ENCODE measurements around the gene CRTC3. TPM values are rescaled to one million over a fixed set of nuclear protein-coding genes. Genes with fewer than 3 reads are reported as not detected.
"Not testable (repeated sequence)": the region's sequence is repeated elsewhere in the genome, so short reads cannot be mapped to it uniquely, and the experiment has no call there.

Gene CRTC3
- total and polyA plus RNA-seq, 4 donors, result 12.9 to 82.2 (median 44.0) TPM

DNA sequence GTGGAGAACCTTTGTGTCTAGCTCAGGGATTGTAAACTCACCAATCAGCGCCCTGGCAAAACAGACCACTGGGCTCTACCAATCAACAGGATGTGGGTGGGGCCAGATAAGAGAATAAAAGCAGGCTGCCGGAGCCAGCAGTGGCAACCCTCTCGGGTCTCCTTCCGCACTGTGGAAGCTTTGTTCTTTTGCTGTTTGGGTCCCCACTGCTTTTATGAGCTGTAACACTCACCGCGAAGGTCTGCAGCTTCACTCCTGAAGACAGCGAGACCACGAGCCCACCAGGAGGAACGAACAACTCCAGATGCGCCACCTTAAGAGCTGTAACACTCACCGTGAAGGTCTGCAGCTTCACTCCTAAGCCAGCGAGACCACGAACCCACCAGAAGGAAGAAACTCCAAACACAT, 18.5 kb upstream of the CRTC3 start:
- H3K36me3 ChIP-seq (ENCODE audit: control insufficient read depth in 1 of 2, insufficient read depth in 2 of 2, low read length in 1 of 2); DNase-seq; intact Hi-C loops (cut with DNase I); H3K27ac ChIP-seq (ENCODE audit: low read depth in 1 of 2, low read length in 2 of 2); H3K9me3 ChIP-seq (ENCODE audit: control insufficient read depth, low read length); H3K4me1 ChIP-seq (ENCODE audit: control insufficient read depth in 1 of 2, insufficient read depth in 2 of 2, low read length in 2 of 2); H3K4me3 ChIP-seq (ENCODE audit: low read length in 2 of 2); ATAC-seq (ENCODE audit: low FRiP score); H3K27me3 ChIP-seq (ENCODE audit: control insufficient read depth in 1 of 2, insufficient read depth in 2 of 2, low read length in 1 of 2): not testable (repeated sequence)
- 93 to 94% methylated on average over 11 to 13 of the region's 13 CpGs for WGBS, 2 donors

DNA sequence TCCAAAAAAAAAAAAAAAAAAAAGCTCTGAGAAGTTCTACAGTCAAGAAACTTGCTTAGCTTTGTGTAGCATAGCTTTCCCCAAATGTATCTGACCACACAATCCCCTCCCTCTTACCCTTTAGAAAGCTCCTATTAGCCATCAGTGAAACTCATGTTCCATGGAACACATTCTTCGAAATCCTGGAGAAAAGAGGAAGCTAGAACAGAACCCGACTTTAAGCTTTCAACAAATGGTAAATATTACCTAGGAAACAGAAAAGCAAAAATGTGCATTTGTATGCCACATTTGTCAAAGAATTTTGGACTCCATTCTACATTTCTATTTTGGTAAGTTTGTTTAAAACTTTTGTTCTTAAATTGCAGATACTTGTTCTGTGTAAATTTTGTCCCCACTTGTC, 17.4 kb upstream of the CRTC3 start:
- no peaks in the 10 kb centered on the region for H3K27me3 ChIP-seq (ENCODE audit: control insufficient read depth in 1 of 2, insufficient read depth in 2 of 2, low read length in 1 of 2)
- H3K27ac ChIP-seq (ENCODE audit: low read depth in 1 of 2, low read length in 2 of 2), result no peak overlapping the region
- WGBS, 2 donors, result 3 to 8% methylated on average over 2 of the region's 2 CpGs
- H3K36me3 ChIP-seq (ENCODE audit: control insufficient read depth in 1 of 2, insufficient read depth in 2 of 2, low read length in 1 of 2), result no peaks in the 10 kb centered on the region
- no peak for ATAC-seq (ENCODE audit: low FRiP score)
- DNase-seq, result no peak
- no peak overlapping the region for H3K4me3 ChIP-seq (ENCODE audit: low read length in 2 of 2)
- no peaks in the 10 kb centered on the region for H3K9me3 ChIP-seq (ENCODE audit: control insufficient read depth, low read length)
- no peaks in the 10 kb centered on the region for H3K4me1 ChIP-seq (ENCODE audit: control insufficient read depth in 1 of 2, insufficient read depth in 2 of 2, low read length in 2 of 2)
- intact Hi-C loops (cut with DNase I), result no loop called here

DNA sequence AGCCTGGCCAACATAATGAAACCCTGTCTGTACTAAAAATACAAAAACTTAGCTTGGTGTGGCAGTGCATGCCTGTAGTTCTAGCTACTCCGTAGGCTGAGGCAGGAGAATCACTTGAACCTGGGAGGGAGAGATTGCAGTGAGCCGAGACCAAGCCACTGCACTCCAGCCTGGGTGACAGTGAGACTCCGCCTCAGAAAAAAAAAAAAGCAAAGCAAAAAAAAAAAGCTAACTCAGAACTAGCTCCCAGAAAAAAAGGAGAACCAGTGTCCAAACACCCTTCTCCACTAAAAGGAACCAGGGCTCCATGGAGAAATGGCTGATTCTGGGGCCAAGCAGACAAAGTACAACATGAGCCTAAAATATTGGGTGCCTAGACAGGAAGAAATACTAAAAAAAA, 16.7 kb upstream of the CRTC3 start:
- Histone ChIP-seq H3K4me1 (ENCODE audit: control insufficient read depth in 1 of 2, insufficient read depth in 2 of 2, low read length in 2 of 2) (no peaks in the 10 kb centered on the region), H3K9me3 (ENCODE audit: control insufficient read depth, low read length) (no peaks in the 10 kb centered on the region), H3K4me3 (ENCODE audit: low read length in 2 of 2) (no peak overlapping the region), H3K27me3 (ENCODE audit: control insufficient read depth in 1 of 2, insufficient read depth in 2 of 2, low read length in 1 of 2) (no peaks in the 10 kb centered on the region), H3K27ac (ENCODE audit: low read depth in 1 of 2, low read length in 2 of 2) (no peak overlapping the region), H3K36me3 (ENCODE audit: control insufficient read depth in 1 of 2, insufficient read depth in 2 of 2, low read length in 1 of 2) (no peaks in the 10 kb centered on the region)
- intact Hi-C loops (cut with DNase I), result no loop called here
- DNase-seq (no peak), ATAC-seq (ENCODE audit: low FRiP score) (no peak)
- 19 to 22% methylated on average over 3 of the region's 3 CpGs for WGBS, 2 donors

DNA sequence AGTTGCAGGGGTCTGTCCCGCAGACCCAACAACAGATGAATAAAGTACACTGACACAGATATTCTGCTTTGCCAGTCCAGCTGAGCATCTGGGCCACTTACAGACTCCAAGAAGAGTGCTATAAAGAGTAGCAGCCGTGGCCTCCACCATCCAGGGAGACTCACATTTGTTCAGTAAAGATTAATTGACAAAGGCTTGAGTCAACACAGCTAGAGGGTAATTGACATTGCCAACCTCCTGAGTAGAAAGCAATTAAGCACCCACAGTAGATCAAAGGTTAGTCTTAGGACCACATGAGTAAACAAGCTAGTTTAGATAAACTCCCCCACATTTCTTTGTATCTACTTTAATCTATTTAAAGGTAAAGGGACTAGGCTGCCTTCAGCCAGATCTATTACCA, 16.3 kb upstream of the CRTC3 start:
- DNase-seq, result no peak
- ATAC-seq (ENCODE audit: low FRiP score), result no peak
- H3K36me3 ChIP-seq (ENCODE audit: control insufficient read depth in 1 of 2, insufficient read depth in 2 of 2, low read length in 1 of 2), result no peaks in the 10 kb centered on the region
- no peak overlapping the region for H3K4me3 ChIP-seq (ENCODE audit: low read length in 2 of 2)
- 94 to 95% methylated on average over 2 of the region's 2 CpGs for WGBS, 2 donors
- H3K27me3 ChIP-seq (ENCODE audit: control insufficient read depth in 1 of 2, insufficient read depth in 2 of 2, low read length in 1 of 2), result no peaks in the 10 kb centered on the region
- H3K27ac ChIP-seq (ENCODE audit: low read depth in 1 of 2, low read length in 2 of 2), result no peak overlapping the region
- no peaks in the 10 kb centered on the region for H3K9me3 ChIP-seq (ENCODE audit: control insufficient read depth, low read length)
- intact Hi-C loops (cut with DNase I), result no loop called here
- H3K4me1 ChIP-seq (ENCODE audit: control insufficient read depth in 1 of 2, insufficient read depth in 2 of 2, low read length in 2 of 2), result no peaks in the 10 kb centered on the region

- ATAC-seq (ENCODE audit: low FRiP score); H3K36me3 ChIP-seq (ENCODE audit: control insufficient read depth in 1 of 2, insufficient read depth in 2 of 2, low read length in 1 of 2); H3K4me3 ChIP-seq (ENCODE audit: low read length in 2 of 2); H3K9me3 ChIP-seq (ENCODE audit: control insufficient read depth, low read length); intact Hi-C loops (cut with DNase I); DNase-seq; H3K27me3 ChIP-seq (ENCODE audit: control insufficient read depth in 1 of 2, insufficient read depth in 2 of 2, low read length in 1 of 2); H3K27ac ChIP-seq (ENCODE audit: low read depth in 1 of 2, low read length in 2 of 2); H3K4me1 ChIP-seq (ENCODE audit: control insufficient read depth in 1 of 2, insufficient read depth in 2 of 2, low read length in 2 of 2): not testable (repeated sequence)
- WGBS, 2 donors, result 50 to 80% methylated on average over 2 of the region's 2 CpGs
Observed at GRCh38 chr15:90513893-90514292, 15.8 kb upstream of the CRTC3 start.

- no peak for DNase-seq
- no peaks in the 10 kb centered on the region for H3K4me1 ChIP-seq (ENCODE audit: control insufficient read depth in 1 of 2, insufficient read depth in 2 of 2, low read length in 2 of 2)
- no peak for ATAC-seq (ENCODE audit: low FRiP score)
- intact Hi-C loops (cut with DNase I), result no loop called here
- H3K9me3 ChIP-seq (ENCODE audit: control insufficient read depth, low read length), result no peaks in the 10 kb centered on the region
- H3K36me3 ChIP-seq (ENCODE audit: control insufficient read depth in 1 of 2, insufficient read depth in 2 of 2, low read length in 1 of 2), result no peaks in the 10 kb centered on the region
- no peaks in the 10 kb centered on the region for H3K27me3 ChIP-seq (ENCODE audit: control insufficient read depth in 1 of 2, insufficient read depth in 2 of 2, low read length in 1 of 2)
- no peak overlapping the region for H3K4me3 ChIP-seq (ENCODE audit: low read length in 2 of 2)
- H3K27ac ChIP-seq (ENCODE audit: low read depth in 1 of 2, low read length in 2 of 2), result no peak overlapping the region
- WGBS, 2 donors, result 85 to 88% methylated on average over 1 of the region's 1 CpG
Observed at GRCh38 chr15:90519688-90520087, 10.0 kb upstream of the CRTC3 start.

DNA sequence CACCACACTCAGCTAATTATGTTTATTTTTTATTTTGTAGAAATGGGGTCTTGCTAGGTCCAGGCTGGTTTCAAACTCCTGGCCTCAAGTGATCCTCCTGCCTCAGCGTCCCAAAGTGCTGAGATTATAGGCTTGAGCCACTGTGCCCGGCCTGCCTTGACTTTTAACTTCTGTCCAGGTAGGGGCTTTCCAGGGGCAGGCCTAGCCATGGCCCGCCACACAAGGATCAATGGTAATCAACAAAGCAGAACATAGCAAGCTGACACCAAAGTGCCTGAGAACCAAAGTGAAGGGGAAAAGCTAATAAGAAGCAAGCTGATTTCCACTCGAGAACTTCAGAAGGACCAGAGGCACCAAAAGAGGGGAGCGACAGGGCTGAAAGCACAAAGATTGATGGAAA, 9.4 kb upstream of the CRTC3 start:
- no peak for DNase-seq
- Histone ChIP-seq H3K9me3 (ENCODE audit: control insufficient read depth, low read length) (no peaks in the 10 kb centered on the region), H3K27ac (ENCODE audit: low read depth in 1 of 2, low read length in 2 of 2) (no peak overlapping the region), H3K36me3 (ENCODE audit: control insufficient read depth in 1 of 2, insufficient read depth in 2 of 2, low read length in 1 of 2) (no peaks in the 10 kb centered on the region), H3K4me1 (ENCODE audit: control insufficient read depth in 1 of 2, insufficient read depth in 2 of 2, low read length in 2 of 2) (no peaks in the 10 kb centered on the region), H3K27me3 (ENCODE audit: control insufficient read depth in 1 of 2, insufficient read depth in 2 of 2, low read length in 1 of 2) (no peaks in the 10 kb centered on the region), H3K4me3 (ENCODE audit: low read length in 2 of 2) (no peak overlapping the region)
- intact Hi-C loops (cut with DNase I), result no loop called here
- no peak for ATAC-seq (ENCODE audit: low FRiP score)
- 91 to 93% methylated on average over 5 of the region's 5 CpGs for WGBS, 2 donors

- Histone ChIP-seq H3K4me1 (ENCODE audit: control insufficient read depth in 1 of 2, insufficient read depth in 2 of 2, low read length in 2 of 2) (no peaks in the 10 kb centered on the region), H3K9me3 (ENCODE audit: control insufficient read depth, low read length) (no peaks in the 10 kb centered on the region), H3K4me3 (ENCODE audit: low read length in 2 of 2) (no peak overlapping the region), H3K27ac (ENCODE audit: low read depth in 1 of 2, low read length in 2 of 2) (no peak overlapping the region), H3K27me3 (ENCODE audit: control insufficient read depth in 1 of 2, insufficient read depth in 2 of 2, low read length in 1 of 2) (no peaks in the 10 kb centered on the region), H3K36me3 (ENCODE audit: control insufficient read depth in 1 of 2, insufficient read depth in 2 of 2, low read length in 1 of 2) (no peaks in the 10 kb centered on the region)
- 96 to 98% methylated on average over 3 of the region's 3 CpGs for WGBS, 2 donors
- intact Hi-C loops (cut with DNase I), result no loop called here
- ATAC-seq (ENCODE audit: low FRiP score), result no peak
- DNase-seq, result no peak
Observed at GRCh38 chr15:90523373-90523772, 6.3 kb upstream of the CRTC3 start.

GRCh38 chr15:90524018-90524803, 5.5 kb upstream of the CRTC3 start:
- H3K27ac ChIP-seq (ENCODE audit: low read depth in 1 of 2, low read length in 2 of 2); H3K9me3 ChIP-seq (ENCODE audit: control insufficient read depth, low read length); H3K27me3 ChIP-seq (ENCODE audit: control insufficient read depth in 1 of 2, insufficient read depth in 2 of 2, low read length in 1 of 2); H3K36me3 ChIP-seq (ENCODE audit: control insufficient read depth in 1 of 2, insufficient read depth in 2 of 2, low read length in 1 of 2); H3K4me1 ChIP-seq (ENCODE audit: control insufficient read depth in 1 of 2, insufficient read depth in 2 of 2, low read length in 2 of 2); intact Hi-C loops (cut with DNase I); ATAC-seq (ENCODE audit: low FRiP score); H3K4me3 ChIP-seq (ENCODE audit: low read length in 2 of 2); DNase-seq: not testable (repeated sequence)
- WGBS, 2 donors, result 94 to 97% methylated on average over 6 of the region's 6 CpGs

All from aorta (tissue), 5 donors.